Keratinocyte (primary cell): ENCODE data around the gene CLSTN2.

ENCODE experiments used
- EZH2 ChIP-seq: IDR thresholded peaks from one replicate; pipeline ENCODE4 v1.6.1; 2012; ENCODE audit warnings: inconsistent platforms, mild to moderate bottlenecking, low read length, moderate library complexity
- TF ChIP-seq, protein P1 (sequence below), 3 experiments: IDR thresholded peaks in 1 of 3; conservative IDR thresholded peaks in 1 of 3; optimal IDR thresholded peaks in 1 of 3; 2 replicates in 2 of 3; 3 replicates in 1 of 3; pipeline versions ENCODE3 to v1.5.1; 2011; ENCODE audit warnings: low read length in 3 of 3, mild to moderate bottlenecking in 3 of 3, moderate library complexity in 2 of 3, control low read depth in 1 of 3, inconsistent platforms in 1 of 3; ENCODE audit not compliant: insufficient read depth in 2 of 3; ENCODE audit errors: extremely low read depth in 1 of 3

DNA sequence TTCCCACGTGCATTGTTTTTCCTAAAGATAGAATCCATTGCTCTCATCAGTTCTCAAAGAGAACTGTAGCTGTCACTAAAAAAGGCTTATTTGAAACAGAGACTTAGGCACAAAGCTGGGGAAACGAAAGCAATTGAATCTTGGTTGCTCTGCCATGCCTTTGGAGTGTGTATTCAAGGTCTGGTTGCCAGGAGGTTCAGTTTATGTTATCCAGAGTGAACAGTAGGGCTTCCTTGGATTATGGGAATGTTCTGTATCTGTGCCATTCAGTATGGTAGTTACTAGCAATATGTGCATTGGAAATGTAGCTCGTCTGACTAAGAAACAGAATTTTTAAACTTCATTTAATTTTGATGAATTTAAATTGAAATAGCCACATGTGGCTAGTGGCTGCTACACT, 50.6 kb downstream of the CLSTN2 start:
- TF ChIP-seq, protein P1, sequence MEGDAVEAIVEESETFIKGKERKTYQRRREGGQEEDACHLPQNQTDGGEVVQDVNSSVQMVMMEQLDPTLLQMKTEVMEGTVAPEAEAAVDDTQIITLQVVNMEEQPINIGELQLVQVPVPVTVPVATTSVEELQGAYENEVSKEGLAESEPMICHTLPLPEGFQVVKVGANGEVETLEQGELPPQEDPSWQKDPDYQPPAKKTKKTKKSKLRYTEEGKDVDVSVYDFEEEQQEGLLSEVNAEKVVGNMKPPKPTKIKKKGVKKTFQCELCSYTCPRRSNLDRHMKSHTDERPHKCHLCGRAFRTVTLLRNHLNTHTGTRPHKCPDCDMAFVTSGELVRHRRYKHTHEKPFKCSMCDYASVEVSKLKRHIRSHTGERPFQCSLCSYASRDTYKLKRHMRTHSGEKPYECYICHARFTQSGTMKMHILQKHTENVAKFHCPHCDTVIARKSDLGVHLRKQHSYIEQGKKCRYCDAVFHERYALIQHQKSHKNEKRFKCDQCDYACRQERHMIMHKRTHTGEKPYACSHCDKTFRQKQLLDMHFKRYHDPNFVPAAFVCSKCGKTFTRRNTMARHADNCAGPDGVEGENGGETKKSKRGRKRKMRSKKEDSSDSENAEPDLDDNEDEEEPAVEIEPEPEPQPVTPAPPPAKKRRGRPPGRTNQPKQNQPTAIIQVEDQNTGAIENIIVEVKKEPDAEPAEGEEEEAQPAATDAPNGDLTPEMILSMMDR (optimal IDR thresholded peaks at IDR 0.05 in 1 of 3, IDR thresholded peaks at IDR 0.05 in 1 of 3, conservative IDR thresholded peaks at IDR 0.05 in 1 of 3; ENCODE audit: extremely low read depth in 1 of 3, insufficient read depth in 2 of 3, low read length in 3 of 3) = no peak
- no peak for TF ChIP-seq EZH2
